H9 (cell line): ENCODE measurements around the gene NRP2. TPM values are rescaled to one million over a fixed set of nuclear protein-coding genes. Genes with fewer than 3 reads are reported as not detected.

ENCODE experiments used
- DNase-seq: peaks from one replicate; pipeline ENCODE4 v3.0.0-alpha.2; 2017
- H2AFZ ChIP-seq: one replicate; pipeline ENCODE4 v1.6.1; 2013; ENCODE audit warnings: mild to moderate bottlenecking, low read length, control low read depth, moderate library complexity
- H2AK5ac ChIP-seq: 2 replicates; pipeline ENCODE4 v1.6.1; 2013; ENCODE audit warnings: low read length, control low read depth, mixed read lengths; ENCODE audit not compliant: insufficient read length
- H2BK120ac ChIP-seq: one replicate; pipeline ENCODE4 v1.6.1; 2013; ENCODE audit warnings: low read depth, mild to moderate bottlenecking, low read length, control low read depth, inconsistent platforms; ENCODE audit not compliant: poor library complexity, severe bottlenecking
- H2BK12ac ChIP-seq: 2 replicates; pipeline ENCODE4 v1.6.1; 2013; ENCODE audit warnings: low read length, control low read depth, mixed read lengths, low read depth; ENCODE audit not compliant: insufficient read length
- H2BK15ac ChIP-seq: 2 replicates; pipeline ENCODE4 v1.6.1; 2013; ENCODE audit warnings: low read depth, low read length, control low read depth
- H2BK20ac ChIP-seq: one replicate; pipeline ENCODE4 v1.6.1; 2013; ENCODE audit warnings: low read depth, mild to moderate bottlenecking, low read length, control low read depth, inconsistent platforms; ENCODE audit not compliant: poor library complexity, severe bottlenecking
- H2BK5ac ChIP-seq: 2 replicates; pipeline ENCODE4 v1.6.1; 2013; ENCODE audit warnings: low read length, control low read depth, mixed read lengths; ENCODE audit not compliant: insufficient read length
- H3K14ac ChIP-seq: 2 replicates; pipeline ENCODE4 v1.6.1; 2013; ENCODE audit warnings: low read length, control low read depth; ENCODE audit not compliant: insufficient read depth
- H3K18ac ChIP-seq: 2 replicates; pipeline ENCODE4 v1.6.1; 2013; ENCODE audit warnings: low read depth, mild to moderate bottlenecking, mixed read lengths, low read length, control low read depth; ENCODE audit not compliant: insufficient read length
- H3K23ac ChIP-seq: 2 replicates; pipeline ENCODE4 v1.6.1; 2013; ENCODE audit warnings: low read length, control low read depth, mixed read lengths, low read depth; ENCODE audit not compliant: insufficient read length
- H3K23me2 ChIP-seq: 2 replicates; pipeline ENCODE4 v1.6.1; 2013; ENCODE audit warnings: low read depth, mild to moderate bottlenecking, mixed read lengths, low read length, control low read depth; ENCODE audit not compliant: insufficient read length, poor library complexity, severe bottlenecking
- H3K27ac ChIP-seq: 2 replicates; pipeline ENCODE4 v1.5.1; 2013; ENCODE audit warnings: low read length, control low read depth, mixed read lengths, low read depth; ENCODE audit not compliant: insufficient read length
- H3K27me3 ChIP-seq: 2 replicates; pipeline ENCODE4 v1.6.1; 2013; ENCODE audit warnings: low read length, control low read depth, inconsistent platforms; ENCODE audit not compliant: insufficient read depth
- H3K4ac ChIP-seq: 2 replicates; pipeline ENCODE4 v1.6.1; 2013; ENCODE audit warnings: low read depth, mild to moderate bottlenecking, control low read depth, inconsistent platforms, low read length, moderate library complexity
- H3K4me1 ChIP-seq: 2 replicates; pipeline ENCODE4 v1.6.1; 2013; ENCODE audit warnings: low read length, control low read depth, inconsistent platforms; ENCODE audit not compliant: insufficient read depth
- H3K4me2 ChIP-seq: 2 replicates; pipeline ENCODE4 v1.6.1; 2013; ENCODE audit warnings: low read length, control low read depth, mixed read lengths; ENCODE audit not compliant: insufficient read length, insufficient read depth
- H3K56ac ChIP-seq: 2 replicates; pipeline ENCODE4 v1.6.1; 2013; ENCODE audit warnings: low read depth, mild to moderate bottlenecking, mixed read lengths, low read length, control low read depth; ENCODE audit not compliant: insufficient read length
- H3K79me1 ChIP-seq: 2 replicates; pipeline ENCODE4 v1.6.1; 2013; ENCODE audit warnings: low read depth, mild to moderate bottlenecking, moderate library complexity, low read length, control low read depth, inconsistent platforms; ENCODE audit not compliant: insufficient read depth, poor library complexity, severe bottlenecking
- H3K79me2 ChIP-seq: 2 replicates; pipeline ENCODE4 v1.6.1; 2013; ENCODE audit warnings: low read length, control low read depth, inconsistent platforms; ENCODE audit not compliant: insufficient read depth
- H3K9ac ChIP-seq: 2 replicates; pipeline ENCODE4 v1.6.1; 2013; ENCODE audit warnings: low read length, control low read depth, mixed read lengths; ENCODE audit not compliant: insufficient read length; ENCODE audit errors: extremely low read depth
- H3K9me3 ChIP-seq: one replicate; pipeline ENCODE4 v1.6.1; 2013; ENCODE audit warnings: low read depth, low read length, inconsistent platforms; ENCODE audit not compliant: control insufficient read depth
- H3T11ph ChIP-seq: one replicate; pipeline ENCODE4 v1.6.1; 2013; ENCODE audit warnings: mild to moderate bottlenecking, low read length, control low read depth, inconsistent platforms
- H4K20me1 ChIP-seq: one replicate; pipeline ENCODE4 v1.6.1; 2013; ENCODE audit not compliant: control insufficient read depth, insufficient read length, insufficient read depth
- H4K5ac ChIP-seq: 2 replicates; pipeline ENCODE4 v1.6.1; 2013; ENCODE audit warnings: low read depth, mild to moderate bottlenecking, mixed read lengths, low read length, control low read depth; ENCODE audit not compliant: insufficient read length
- H4K8ac ChIP-seq: replicated peaks from 2 replicates; pipeline ENCODE4 v1.6.1; 2013; ENCODE audit warnings: low read length, control low read depth, mixed read lengths, low read depth; ENCODE audit not compliant: insufficient read length
- H4K91ac ChIP-seq: 2 replicates; pipeline ENCODE4 v1.6.1; 2013; ENCODE audit warnings: low read depth, mild to moderate bottlenecking, moderate library complexity, mixed read lengths, low read length, control low read depth; ENCODE audit not compliant: insufficient read length
- H3K27ac Mint-ChIP-seq, 3 experiments: 2 replicates in 2 of 3; 3 replicates in 1 of 3; pipeline ENCODE4 v1.8.0; 2020 to 2021; ENCODE audit warnings: mixed read lengths in 3 of 3, mild to moderate bottlenecking in 1 of 3, moderate library complexity in 1 of 3
- H3K27me3 Mint-ChIP-seq: 2 replicates; pipeline ENCODE4 v1.8.0; 2021; ENCODE audit warnings: low read depth, mild to moderate bottlenecking, moderate library complexity, mixed read lengths
- H3K36me3 Mint-ChIP-seq, 3 experiments: 2 replicates in 2 of 3; 3 replicates in 1 of 3; pipeline ENCODE4 v1.8.0; 2020 to 2021; ENCODE audit warnings: low read depth in 3 of 3, mixed read lengths in 3 of 3; ENCODE audit not compliant: insufficient read depth in 1 of 3
- H3K4me1 Mint-ChIP-seq, 2 experiments: 2 replicates each; pipeline ENCODE4 v1.8.0; 2020; ENCODE audit warnings: mixed read lengths in 2 of 2
- H3K4me3 Mint-ChIP-seq, 2 experiments: 2 replicates in 1 of 2; 3 replicates in 1 of 2; pipeline ENCODE4 v1.8.0; 2020 to 2021; ENCODE audit warnings: mild to moderate bottlenecking in 2 of 2, mixed read lengths in 2 of 2, moderate library complexity in 1 of 2
- H3K9me3 Mint-ChIP-seq, 2 experiments: 2 replicates in 1 of 2; 3 replicates in 1 of 2; pipeline ENCODE4 v1.8.0; 2020; ENCODE audit warnings: mild to moderate bottlenecking in 2 of 2, mixed read lengths in 2 of 2, moderate library complexity in 1 of 2
- CTCF ChIP-seq: fragments of 200-600 bp; sonication (generic); conservative IDR thresholded peaks from 3 replicates; pipeline ENCODE4 v1.8.0; 2021; ENCODE audit warnings: antibody characterized with exemption, mild to moderate bottlenecking
- WGBS: extraction: QIAGEN DNeasy Blood & Tissue Kit; methylation state at CpG from one replicate; pipeline ENCODE4 v1.1.7; 2013; ENCODE audit warnings: missing lambda C conversion rate, low lambda C conversion rate, mixed read lengths; ENCODE audit not compliant: insufficient read length; ENCODE audit errors: extremely low coverage; 5-methylcytosine and 5-hydroxymethylcytosine counted together
- total RNA-seq: library from RNA; stranded (reverse); gene quantifications from 2 replicates; pipeline ENCODE4 v1.2.1, GENCODE V29; 2021

Gene NRP2
- total RNA-seq, 1 experiment from 2014 or later: 19.7 TPM

DNA sequence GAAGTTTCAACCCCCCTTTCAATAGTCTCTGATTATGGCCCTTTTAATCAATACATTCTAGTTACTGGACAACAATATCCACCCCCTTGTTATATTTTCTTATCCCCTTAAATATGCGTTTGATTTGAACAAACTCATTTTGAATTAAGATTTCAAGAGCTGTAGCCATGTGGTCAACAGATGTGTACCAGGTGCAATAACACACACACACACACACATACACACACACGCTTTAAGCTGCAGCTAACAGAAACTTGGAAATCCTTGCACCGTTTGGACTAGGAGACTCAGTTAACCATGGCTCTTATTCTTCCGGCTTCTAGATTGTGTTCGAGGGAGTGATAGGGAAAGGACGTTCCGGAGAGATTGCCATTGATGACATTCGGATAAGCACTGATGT, 82.8 kb downstream of the NRP2 start:
- no peak for TF ChIP-seq CTCF
- H3K23ac ChIP-seq: no peak overlapping the region
- H4K91ac ChIP-seq: no peak overlapping the region
- H2AFZ ChIP-seq: no peak overlapping the region
- no peak overlapping the region for H3K4me2 ChIP-seq
- H3K27ac Mint-ChIP-seq: peak overlapping the region in 1 of 3 experiments; percentile 8; a peak in 2 of 7 replicates
- H3K18ac ChIP-seq: no peak overlapping the region
- H3K27me3 Mint-ChIP-seq: peaks cover 4% of the 10 kb centered on the region
- no peak overlapping the region for H3K14ac ChIP-seq
- H2BK15ac ChIP-seq: no peak overlapping the region
- H3T11ph ChIP-seq: no peak overlapping the region
- H3K56ac ChIP-seq: no peak overlapping the region
- H4K20me1 ChIP-seq: no peaks in the 10 kb centered on the region
- H3K79me1 ChIP-seq: no peaks in the 10 kb centered on the region
- H3K4me1 ChIP-seq: peaks cover 3% of the 10 kb centered on the region; the same call in 1 of the 2 replicates
- peak overlapping the region; percentile 11 for H2BK12ac ChIP-seq
- H2BK5ac ChIP-seq: no peak overlapping the region
- DNase-seq: no peak
- H3K4me3 Mint-ChIP-seq: no peak overlapping the region
- no peaks in the 10 kb centered on the region for H3K9me3 ChIP-seq
- no peak overlapping the region for H2BK20ac ChIP-seq
- peaks cover 50 to 60% of the 10 kb centered on the region in 2 experiments for H3K4me1 Mint-ChIP-seq
- no CpG with 5 or more reads among the region's 8 CpGs for WGBS
- no peaks in the 10 kb centered on the region for H3K9me3 Mint-ChIP-seq
- H3K79me2 ChIP-seq: no peaks in the 10 kb centered on the region
- H3K9ac ChIP-seq: no peak overlapping the region
- H4K8ac ChIP-seq: no peak overlapping the region
- H2AK5ac ChIP-seq: no peak overlapping the region
- H3K27ac ChIP-seq: no peak overlapping the region
- no peak overlapping the region for H4K5ac ChIP-seq
- no peak overlapping the region for H2BK120ac ChIP-seq
- no peaks in the 10 kb centered on the region for H3K23me2 ChIP-seq
- H3K4ac ChIP-seq: no peak overlapping the region; the same call in 1 of the 2 replicates
- H3K36me3 Mint-ChIP-seq: peaks cover 0 to 7% (median 5%) of the 10 kb centered on the region in 3 experiments; a peak in 3 of 7 replicates
- H3K27me3 ChIP-seq: no peaks in the 10 kb centered on the region
